Ovary (tissue), 3 donors: ENCODE measurements around the gene GXYLT2.

Source experiments
- CTCF ChIP-seq, 3 donors: fragments of 450-650 bp in 2 of 3; fragments of 200-600 bp in 1 of 3; IDR thresholded peaks; one replicate each; pipeline versions ENCODE4 v1.5.1 to v1.8.0; 2016 to 2022; ENCODE audit warnings: antibody characterized with exemption in 3 of 3, mild to moderate bottlenecking in 1 of 3
- POLR2A ChIP-seq: fragments of 450-650 bp; IDR thresholded peaks from one replicate; pipeline ENCODE4 v1.6.1; 2017; ENCODE audit warnings: antibody characterized with exemption, mild to moderate bottlenecking, moderate library complexity
- donor health status: DM: no; HTN: no; CAD: no.

- no peak for TF ChIP-seq POLR2A
- no peak for TF ChIP-seq CTCF (IDR thresholded peaks at IDR 0.05)
These were observed 32.8 kb upstream of the GXYLT2 start for GRCh38 chr3:72855001-72855400.
